Mesenteric fat pad (tissue), 1 donor: ENCODE measurements around the gene TP53I13. TPM values are rescaled to one million over a fixed set of nuclear protein-coding genes. Genes with fewer than 3 reads are reported as not detected.
"Not testable (repeated sequence)": the region's sequence is repeated elsewhere in the genome, so short reads cannot be mapped to it uniquely, and the experiment has no call there.

Experiments used
- DNase-seq: peaks from one replicate; pipeline ENCODE4 v3.0.0-alpha.2; 2020; ENCODE audit warnings: low spot score
- long read RNA-seq: library from polyadenylated mRNA; unstranded; transcript quantifications from one replicate; pipeline ENCODE4 v2.0.0, GENCODE V29; 2020
- total RNA-seq: library from RNA; stranded (reverse); fragmentation: NEBNext Ultra II Directional; extraction: Animal tissue kit (Norgen Biotek cat#: 25700); gene quantifications from one replicate; pipeline ENCODE4 v1.2.1, GENCODE V29; 2021
- donor health status: DM: yes; HTN: yes; CAD: no.

The TP53I13 gene, protein sequence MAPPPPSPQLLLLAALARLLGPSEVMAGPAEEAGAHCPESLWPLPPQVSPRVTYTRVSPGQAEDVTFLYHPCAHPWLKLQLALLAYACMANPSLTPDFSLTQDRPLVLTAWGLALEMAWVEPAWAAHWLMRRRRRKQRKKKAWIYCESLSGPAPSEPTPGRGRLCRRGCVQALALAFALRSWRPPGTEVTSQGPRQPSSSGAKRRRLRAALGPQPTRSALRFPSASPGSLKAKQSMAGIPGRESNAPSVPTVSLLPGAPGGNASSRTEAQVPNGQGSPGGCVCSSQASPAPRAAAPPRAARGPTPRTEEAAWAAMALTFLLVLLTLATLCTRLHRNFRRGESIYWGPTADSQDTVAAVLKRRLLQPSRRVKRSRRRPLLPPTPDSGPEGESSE
- 75.2 TPM for total RNA-seq
- long read RNA-seq, transcript TP53I13-201 (7 exons, 1,530 nt), result major isoform, 58 of 160 reads
- long read RNA-seq, partial matches to known transcripts, result 27 of 160 reads
- long read RNA-seq, other reads (novel, unspliced or antisense), result 74 of 160 reads

DNA sequence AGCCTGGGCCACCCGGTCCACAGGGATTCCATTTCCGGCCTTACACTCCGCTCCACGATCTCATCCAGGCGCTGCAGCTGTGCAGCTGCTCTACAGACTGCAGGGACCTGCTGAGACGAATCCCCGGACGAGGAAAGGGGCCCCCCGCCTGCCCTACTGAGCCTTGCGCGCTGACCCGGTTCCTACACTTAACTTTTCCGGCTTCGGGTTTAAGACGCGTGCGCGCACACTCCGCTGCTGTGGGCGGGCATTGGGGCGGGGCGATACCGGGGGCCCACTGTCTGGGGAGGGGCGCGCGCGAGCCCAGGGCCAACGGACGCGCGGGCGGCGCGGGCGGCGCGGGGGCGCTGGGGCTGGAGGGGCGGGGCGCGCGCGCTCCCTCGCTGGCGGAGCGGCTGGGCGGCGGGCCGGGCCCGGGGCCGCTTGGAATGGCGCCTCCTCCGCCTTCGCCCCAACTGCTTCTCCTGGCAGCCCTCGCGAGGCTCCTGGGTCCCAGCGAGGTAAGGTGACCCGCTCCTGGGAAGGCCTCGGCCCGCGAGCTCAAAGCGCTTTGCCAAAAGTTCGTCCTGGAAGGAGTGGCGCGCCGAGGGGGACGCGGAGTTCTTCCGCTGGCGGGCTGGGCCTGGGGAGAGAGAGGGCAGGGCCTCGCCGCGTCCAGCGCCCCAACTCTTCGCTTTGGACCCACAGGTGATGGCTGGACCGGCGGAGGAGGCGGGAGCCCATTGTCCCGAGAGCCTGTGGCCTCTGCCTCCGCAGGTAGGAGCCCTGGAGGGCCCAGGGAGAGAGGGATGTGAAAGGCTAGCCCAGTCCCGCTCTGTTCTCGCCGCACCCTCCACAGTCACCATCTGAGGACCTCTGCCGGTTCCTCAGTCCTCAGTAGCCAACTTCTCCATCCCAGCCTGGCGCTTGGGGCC, at the start of gene TP53I13:
Gene TP53I13, plus strand, starts transcription at position 371 of the 914 bp plus-strand sequence. Its CDS starts 58 bp downstream, at position 429.
- DNase-seq, result peak; percentile 95

DNA sequence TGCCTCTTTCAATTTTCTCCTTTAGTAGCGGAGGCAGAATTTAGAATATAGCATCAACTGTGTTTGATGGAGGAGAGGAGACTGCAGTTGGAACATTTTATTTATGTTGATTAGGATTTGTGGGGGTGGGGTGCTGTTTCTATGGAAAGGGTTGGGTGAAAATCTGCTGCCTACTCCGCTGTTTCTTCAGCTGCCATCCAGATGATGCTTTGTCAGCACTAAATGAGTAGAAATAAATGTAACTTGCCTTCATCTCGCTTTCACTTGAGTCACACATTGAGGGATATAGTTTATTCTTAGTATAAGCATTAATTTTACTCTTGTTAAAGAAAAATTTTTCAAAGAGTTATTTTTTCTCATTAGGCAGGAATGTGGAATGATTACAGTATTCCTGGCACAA, 43.8 kb upstream of the TP53I13 start:
- DNase-seq, result no peak

DNA sequence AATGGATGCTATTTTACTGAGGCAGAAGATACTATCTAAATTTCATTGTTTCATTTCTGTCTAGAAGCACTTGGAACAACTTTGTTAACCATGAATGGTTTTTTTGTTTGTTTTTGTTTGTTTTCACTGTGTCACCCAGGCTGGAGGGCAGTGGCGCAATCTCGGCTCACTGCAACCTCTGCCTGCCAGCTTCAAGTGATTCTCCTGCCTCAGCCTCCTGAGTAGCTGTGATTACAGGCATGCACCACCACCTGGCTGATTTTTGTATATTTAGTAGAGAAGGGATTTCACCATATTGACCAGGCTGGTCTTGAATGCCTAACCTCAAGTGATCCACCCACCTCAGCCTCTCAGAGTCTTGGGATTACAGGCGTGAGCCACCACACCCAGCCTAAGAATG, 42.2 kb upstream of the TP53I13 start:
- DNase-seq, result no peak

DNA sequence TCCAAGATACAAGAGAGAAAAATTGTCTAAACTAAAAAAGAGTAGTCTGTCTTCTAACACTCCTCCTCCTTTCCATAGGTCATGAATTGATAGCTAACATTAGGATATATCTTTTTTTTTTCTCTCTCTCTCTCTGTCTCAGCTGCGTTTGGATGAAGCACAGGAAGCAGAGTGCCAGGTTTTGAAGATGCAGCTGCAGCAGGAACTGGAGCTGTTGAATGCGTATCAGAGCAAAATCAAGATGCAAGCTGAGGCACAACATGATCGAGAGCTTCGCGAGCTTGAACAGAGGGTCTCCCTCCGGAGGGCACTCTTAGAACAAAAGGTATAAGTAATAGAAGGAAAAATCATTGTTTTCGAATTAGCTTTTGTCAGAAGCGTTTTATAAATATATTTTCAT, 34.5 kb upstream of the TP53I13 start:
- DNase-seq, result no peak

DNA sequence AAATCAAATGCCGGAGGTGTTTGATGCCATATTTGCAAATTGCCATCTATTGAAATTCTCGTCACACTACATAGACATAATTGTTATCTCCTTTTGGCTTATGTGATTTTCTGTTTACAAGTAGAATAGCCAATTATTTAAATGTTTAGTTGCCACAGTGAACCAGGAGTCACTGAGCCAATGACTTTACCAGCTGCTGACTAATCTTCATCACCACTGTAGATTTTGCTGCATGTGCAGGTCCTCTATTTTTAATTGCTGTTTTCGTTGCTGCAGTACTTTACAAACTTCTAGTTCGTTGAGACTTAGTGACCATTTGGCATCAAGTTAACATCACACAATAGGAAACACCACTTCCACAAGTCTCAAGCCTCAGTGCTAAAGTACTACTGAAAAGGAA, 24.4 kb upstream of the TP53I13 start:
- DNase-seq, result no peak

DNA sequence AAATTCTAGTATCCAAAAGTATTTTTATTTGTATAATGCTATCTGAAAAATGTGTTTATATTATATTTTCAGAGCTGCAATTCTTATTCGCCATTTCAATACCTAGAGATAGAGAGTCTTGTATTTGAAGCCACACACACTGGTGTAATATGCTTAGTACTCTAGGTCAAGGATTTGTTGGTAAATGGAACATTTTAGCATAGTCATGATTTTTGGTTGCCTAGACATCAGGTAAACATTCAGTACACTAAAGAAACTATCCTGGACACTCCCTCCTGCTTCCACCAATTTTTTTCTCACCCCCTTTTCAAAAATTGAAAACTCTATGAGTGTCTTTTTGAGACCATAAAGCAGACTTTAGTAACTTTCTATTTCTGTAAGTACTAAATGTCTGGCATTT, 22.4 kb upstream of the TP53I13 start:
- no peak for DNase-seq

DNA sequence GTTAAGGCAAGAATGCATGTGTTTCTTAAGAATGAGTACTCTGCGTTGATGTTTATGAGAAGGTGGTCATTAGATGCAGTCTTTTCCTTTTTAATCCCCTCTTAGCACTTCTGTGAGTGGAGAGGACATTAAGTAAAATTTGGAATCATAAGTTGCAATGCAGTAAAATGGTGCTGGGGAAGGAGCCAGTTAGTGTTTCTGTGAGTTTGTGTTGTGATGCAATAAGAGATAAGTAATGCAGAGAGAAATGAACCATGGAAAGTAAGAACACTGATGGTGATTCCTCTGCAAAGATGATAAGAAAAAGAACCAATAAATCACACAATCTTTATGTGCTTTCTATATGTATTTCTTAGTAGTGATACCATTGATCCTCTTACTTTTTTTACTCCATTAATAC, 21.7 kb upstream of the TP53I13 start:
- no peak for DNase-seq

DNA sequence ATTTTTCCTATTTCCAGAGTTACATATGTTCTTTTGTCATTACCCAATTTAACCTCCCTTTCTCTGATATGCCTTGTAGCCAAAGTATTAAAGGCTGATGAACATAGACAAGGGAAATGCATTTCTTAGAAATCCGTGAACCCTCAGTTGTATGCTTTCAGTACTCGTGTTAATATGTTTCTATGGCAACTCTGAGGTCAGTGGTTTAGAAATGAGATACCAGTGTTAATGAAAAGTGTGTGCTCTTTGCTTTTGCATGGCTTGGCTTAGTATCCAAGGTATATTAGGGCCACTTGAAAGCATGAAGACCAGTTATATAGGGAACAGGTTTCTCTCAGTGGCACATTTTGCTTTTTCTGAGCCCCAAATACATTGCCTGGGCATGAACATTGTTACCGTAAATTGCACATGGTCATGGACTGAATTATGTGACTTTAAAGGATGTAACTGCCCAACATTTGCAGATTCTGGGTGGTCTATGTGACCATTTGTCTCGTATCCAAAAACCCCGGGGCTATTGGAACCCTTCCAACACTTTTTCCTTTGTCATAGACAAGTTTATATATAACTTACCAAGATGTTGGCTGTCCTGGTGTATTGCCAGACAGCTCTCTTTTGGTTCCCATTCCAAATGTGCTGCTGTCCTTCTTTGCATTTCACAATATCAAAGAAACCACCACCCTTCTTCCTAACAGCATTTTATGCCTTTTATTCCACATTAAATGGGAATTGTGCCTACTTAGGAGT, 19.2 kb upstream of the TP53I13 start:
- no peak for DNase-seq

DNA sequence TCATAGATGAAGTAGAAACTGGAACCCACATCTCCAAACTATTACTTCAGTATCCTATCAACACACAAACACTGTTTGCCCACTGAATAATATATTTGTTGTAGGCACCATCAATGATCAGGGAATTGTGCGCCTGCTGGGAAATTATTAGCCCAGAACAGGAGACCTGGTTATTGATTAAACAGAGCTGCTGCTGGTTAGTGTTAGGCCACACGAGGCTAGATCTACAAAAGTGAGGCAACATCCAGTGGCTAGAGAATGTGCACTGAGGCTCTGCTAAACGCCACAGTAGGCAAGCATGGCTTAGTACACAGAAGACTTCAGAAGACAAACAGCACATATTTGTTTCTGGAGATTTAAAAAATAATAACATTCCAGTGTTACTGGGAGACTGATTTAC, 12.7 kb upstream of the TP53I13 start:
- no peak for DNase-seq

DNA sequence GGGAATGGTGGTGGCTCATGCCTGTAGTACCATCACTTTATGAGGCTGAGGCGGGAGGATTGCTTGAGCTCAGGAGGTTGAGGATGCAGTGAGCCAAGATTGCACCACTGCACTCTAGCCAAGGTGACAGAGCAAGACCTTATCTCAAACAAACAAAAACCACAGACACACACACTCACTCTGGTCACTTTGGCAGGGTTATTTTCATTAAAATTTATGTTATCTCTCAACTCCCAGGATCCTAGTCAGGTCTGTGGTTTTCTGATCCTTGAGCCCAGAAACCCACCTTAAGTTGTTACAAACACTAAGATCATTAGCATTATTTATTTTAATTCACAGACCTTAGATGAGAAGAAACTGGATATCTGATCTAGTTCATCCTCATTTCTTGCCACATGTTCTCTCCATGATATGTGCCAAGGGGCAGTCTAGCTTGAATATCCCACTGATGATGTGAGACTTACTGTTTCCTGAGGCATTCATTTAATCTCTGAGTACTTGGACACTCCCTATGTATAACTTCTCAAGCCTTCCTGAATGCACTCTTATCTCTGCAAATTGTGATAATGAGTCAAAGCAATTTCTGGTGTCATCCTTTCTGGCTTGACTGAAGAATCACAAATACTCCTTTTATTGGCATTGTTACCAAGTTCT, 11.3 kb upstream of the TP53I13 start:
- peak; percentile 33 for DNase-seq

DNA sequence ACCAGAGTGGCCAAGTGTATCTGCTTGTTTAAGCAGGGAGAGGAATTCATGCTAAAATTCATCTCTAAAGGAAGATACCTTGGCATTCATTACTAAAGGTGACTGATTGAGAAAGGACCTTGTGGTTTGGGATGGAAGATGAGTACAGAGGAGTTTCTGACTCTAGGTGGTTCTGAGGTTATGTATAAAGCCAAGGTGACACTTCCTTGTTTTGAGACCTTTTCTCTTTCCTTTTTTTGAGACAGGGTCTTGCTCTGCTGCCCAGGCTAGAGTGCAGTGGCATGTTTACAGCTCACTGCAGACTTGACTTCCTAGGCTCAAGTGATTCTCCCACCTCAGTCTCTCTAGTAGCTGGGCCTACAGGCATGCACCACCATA, 10.8 kb upstream of the TP53I13 start:
- DNase-seq, result peak; percentile 20

DNA sequence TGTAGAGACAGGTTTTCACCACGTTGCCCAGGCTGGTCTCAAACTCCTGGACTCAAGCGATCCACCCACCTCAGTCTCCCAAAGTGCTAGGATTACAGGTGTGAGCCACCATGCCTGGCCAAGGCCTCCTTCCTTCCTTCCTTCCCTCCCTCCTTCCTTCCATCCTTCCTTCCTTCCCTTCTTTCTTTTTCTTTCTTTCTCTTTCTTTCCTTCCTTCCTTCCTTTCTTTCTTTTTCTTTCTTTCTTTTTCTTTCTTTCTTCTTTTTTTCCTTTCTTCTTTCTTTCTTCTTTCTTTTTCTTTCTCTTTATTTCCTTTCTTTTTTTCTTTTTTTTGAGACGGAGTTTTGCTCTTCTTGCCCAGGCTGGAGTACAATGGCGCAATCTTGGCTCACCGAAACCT, 10.4 kb upstream of the TP53I13 start:
- DNase-seq, result not testable (repeated sequence)

DNA sequence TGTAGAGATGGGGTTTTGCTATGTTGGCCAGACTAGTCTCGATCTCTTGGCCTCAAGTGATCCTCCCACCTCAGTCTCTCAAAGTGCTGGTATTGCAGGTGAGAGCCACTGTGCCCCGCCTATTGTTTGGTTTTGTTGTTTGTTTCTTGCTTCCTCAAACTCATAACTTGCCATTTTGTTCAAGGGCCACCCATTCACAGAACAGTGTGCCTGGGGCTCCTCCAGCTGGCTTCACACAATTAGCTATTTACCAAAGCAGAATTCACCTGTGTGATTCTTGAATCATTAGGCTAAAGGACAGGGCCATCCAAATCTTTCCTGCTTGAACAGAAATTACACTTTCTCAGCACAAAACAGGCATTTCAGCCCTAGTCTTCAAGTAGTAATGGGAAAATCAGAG, 8.9 kb upstream of the TP53I13 start:
- DNase-seq, result no peak

DNA sequence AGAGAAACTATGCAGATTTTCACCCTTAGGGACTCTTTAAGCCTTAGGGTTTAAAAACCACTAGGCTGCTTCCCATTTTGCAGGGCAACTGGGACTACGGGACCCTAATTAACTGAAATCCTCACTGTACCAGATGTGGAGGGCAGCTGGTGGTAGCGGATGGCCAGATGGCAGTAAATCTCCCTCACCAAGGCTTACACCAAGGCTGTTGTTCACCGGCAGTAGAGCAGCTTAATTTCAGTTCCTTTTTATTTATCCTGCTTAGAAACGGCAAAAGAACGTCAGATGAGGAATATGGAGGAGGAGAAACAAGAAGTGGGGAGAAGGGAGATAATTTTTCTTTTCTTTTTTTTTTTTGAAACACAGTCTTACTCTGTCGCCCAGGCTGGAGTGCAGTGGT, 8.2 kb upstream of the TP53I13 start:
- DNase-seq, result no peak

DNA sequence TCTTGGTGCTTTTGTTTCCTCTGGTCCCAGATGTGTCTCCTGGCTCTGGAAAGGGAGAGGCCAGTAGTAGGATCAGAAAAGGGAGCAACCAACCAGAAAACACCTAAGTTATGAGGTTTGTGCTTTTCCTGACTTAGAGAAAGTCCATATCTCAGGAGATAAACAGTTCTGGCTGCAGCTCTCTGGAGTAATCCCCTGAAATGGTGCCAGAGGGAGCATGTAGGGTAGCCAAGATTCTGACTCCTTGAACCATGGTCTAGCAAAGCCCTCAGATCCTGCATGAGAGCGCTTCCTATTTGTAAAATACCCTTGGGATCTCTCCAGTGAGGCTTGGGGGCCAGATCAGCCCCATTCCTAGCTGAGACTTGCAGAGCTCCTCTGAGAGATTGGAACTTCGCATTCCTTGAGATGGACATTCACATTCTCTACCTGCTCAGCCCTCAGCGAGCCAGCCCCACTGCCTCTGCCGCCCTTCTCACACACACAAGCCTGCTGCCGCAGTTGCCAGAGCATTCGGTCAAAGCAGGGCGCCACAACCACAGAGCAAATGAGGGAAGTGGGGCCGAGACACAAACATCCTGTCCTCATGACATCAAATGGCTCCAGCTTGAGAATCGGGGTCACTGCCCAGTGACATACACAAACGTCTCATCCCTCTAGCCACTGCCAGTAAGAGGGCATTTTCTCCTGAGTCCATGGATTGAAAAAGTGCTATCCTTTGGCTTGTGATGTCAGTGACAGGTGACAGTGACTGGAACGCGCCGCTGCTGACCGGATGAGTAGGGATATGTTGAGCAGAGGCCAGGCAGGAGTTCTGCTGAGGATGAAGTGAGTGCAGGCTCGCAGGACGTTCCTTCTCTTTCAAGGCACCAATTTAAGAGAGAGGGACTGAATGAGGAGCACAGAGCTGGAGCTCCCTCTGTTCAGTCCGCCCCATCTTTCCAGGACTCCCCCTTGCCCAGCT, 6.7 kb upstream of the TP53I13 start:
- peak; percentile 71 for DNase-seq

DNA sequence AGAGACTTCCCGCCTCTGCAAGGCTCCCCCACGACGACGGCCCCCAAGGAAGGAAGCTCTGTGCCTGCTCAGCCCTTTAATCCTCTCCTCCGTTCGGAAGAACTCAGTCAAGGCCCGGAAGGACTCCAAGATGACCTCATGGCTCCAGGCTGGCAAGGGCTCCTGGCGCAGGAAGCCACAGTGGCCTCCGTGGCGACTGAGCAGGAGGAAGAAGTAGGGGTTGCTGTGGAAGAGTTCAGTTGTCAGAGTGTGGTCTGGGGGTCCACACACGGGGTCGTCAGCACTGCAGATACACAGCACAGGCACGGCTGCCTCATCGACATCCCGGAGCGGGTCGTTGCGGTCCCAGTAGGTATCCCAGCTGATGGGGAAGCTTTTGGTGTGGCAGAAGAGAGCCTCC, 5.9 kb upstream of the TP53I13 start:
- peak; percentile 69 for DNase-seq

DNA sequence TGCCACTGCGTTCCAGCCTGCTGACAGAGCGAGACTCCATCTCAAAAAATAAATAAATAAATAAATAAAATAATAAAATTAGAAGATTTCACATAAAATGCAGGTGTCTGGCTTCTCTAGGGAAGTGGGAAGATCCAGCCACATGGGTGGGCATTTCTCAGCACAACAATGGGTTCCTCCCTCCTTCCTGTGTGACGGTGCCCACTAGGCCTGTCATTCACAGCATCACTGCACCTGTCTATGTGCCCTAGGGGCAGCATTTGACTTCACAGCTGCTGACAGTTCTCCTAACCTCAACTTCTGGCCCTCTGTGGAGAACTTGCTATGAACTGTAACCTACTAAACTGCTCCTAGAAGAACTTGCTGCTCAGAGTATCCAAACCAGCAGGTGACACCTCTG, 4.7 kb upstream of the TP53I13 start:
- DNase-seq, result peak; percentile 59

DNA sequence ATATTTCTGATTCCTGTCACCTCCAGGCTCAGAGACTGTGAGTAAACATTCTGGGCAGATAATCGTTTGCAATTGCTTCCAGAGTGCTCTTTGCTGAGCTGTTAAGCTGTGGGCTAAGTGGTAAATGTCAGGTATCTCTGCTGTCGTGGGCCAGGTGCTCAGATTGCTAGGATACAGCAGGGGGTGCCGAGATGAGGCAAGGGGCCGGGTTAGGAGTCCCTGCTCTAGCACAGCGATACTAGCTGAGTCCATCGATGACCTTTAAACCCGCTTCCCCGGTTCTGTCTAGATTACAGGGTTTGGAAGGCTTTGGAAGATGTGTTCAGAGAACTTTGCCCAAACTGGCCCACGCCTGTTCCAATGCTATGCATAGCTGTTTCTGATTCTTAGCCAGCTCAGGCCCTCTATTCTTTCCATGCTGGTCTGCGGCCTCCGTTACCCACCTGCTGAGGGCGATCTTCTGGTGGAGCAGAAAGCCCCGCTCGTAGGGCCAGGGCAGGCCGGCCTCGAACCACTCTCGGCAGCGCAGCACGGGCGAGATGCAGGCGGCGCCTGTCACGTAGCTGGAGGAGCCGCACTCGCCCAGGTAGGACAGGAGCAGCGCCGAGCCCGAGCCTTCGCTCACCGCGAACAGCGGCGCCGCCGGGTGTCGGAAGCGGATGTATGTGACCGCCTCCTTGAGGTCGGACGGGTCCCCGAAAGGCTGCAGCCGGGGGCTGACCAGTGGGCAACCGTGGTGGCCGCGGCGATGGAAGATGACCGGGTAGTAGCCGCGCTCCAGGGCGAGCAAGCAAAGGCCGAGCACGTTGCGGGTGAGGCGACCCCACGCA, 2.6 kb upstream of the TP53I13 start:
- DNase-seq, result peak; percentile 91
